ENCODE measurements around the gene EIF4G1. TPM values are rescaled to one million over a fixed set of nuclear protein-coding genes. Genes with fewer than 3 reads are reported as not detected.

The EIF4G1 gene
- total RNA-seq, 1 experiment from 2014 or later, result 522 TPM

DNA sequence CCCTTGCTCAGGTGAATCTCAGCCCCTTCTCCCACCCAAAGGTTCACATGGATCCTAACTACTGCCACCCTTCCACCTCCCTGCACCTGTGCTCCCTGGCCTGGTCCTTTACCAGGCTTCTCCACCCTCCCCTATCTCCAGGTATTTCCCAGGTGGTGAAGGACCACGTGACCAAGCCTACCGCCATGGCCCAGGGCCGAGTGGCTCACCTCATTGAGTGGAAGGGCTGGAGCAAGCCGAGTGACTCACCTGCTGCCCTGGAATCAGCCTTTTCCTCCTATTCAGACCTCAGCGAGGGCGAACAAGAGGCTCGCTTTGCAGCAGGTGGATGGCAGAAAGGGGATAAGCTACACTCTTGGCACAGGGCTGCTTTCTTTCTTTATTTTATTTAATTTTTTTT is 27.5 kb downstream of the EIF4G1 start:
- H3K4me1 Mint-ChIP-seq (ENCODE audit: insufficient read depth, unreplicated experiment), result peaks cover 25% of the 10 kb centered on the region
- peak; percentile 87 for DNase-seq (ENCODE audit: unreplicated experiment)
- POLR2A ChIA-PET, result interaction anchor here (1.4 kb wide), 1 partner anchor 27 kb away, joined by 4 read pairs; no protein-coding TSS in a partner anchor

GRCh38 chr3:184343200-184343876 is 28.9 kb downstream of the EIF4G1 start:
- H3K4me1 Mint-ChIP-seq (ENCODE audit: insufficient read depth, unreplicated experiment), result peaks cover 13% of the 10 kb centered on the region
- no TSS peak for BruUV-seq (replicated peaks)
- no peak overlapping the region for H3K27ac Mint-ChIP-seq (ENCODE audit: low read depth, unreplicated experiment)
- peaks cover 21% of the 10 kb centered on the region for H3K36me3 Mint-ChIP-seq (ENCODE audit: insufficient read depth, unreplicated experiment)
- intact Hi-C loops (cut with micrococcal nuclease), result no loop called here
- no peak for TF ChIP-seq CTCF (IDR thresholded peaks at IDR 0.05; ENCODE audit: unreplicated experiment)
- H3K4me3 Mint-ChIP-seq (ENCODE audit: unreplicated experiment), result no peak overlapping the region
- POLR2A ChIA-PET, result no interaction called here
- CTCF ChIA-PET, result interaction anchor here (3.2 kb wide), 1 partner anchor 11 kb away, joined by 15 read pairs; no protein-coding TSS in a partner anchor
- DNase-seq (ENCODE audit: unreplicated experiment), result no peak
- H3K27me3 Mint-ChIP-seq (ENCODE audit: insufficient read depth, unreplicated experiment), result no peaks in the 10 kb centered on the region
- H3K9me3 Mint-ChIP-seq (ENCODE audit: unreplicated experiment), result no peaks in the 10 kb centered on the region

More for the DNA sequence above, 27.5 kb downstream of the EIF4G1 start:
- intact Hi-C loops (cut with micrococcal nuclease), result no loop called here
- no peak for TF ChIP-seq CTCF (IDR thresholded peaks at IDR 0.05; ENCODE audit: unreplicated experiment)
- Mint-ChIP-seq H3K9me3 (ENCODE audit: unreplicated experiment) (no peaks in the 10 kb centered on the region), H3K27ac (ENCODE audit: low read depth, unreplicated experiment) (no peak overlapping the region), H3K4me3 (ENCODE audit: unreplicated experiment) (no peak overlapping the region), H3K36me3 (ENCODE audit: insufficient read depth, unreplicated experiment) (peaks cover 28% of the 10 kb centered on the region), H3K27me3 (ENCODE audit: insufficient read depth, unreplicated experiment) (no peaks in the 10 kb centered on the region)
- BruUV-seq (replicated peaks), result no TSS peak
- CTCF ChIA-PET, result interaction anchor here (0.7 to 3.2 kb wide), 2 partner anchors 12 to 201 kb away, joined by 4 to 15 read pairs; no protein-coding TSS in a partner anchor

- ChIA-PET CTCF (interaction anchor here (0.7 to 1.1 kb wide), 7 partner anchors 9 to 152 kb away, joined by 3 to 5 read pairs (median 4); partner anchors contain the start of gene EEF1AKMT4), POLR2A (interaction anchor here (1.3 to 1.6 kb wide), 2 partner anchors 8 to 17 kb away, joined by 4 to 5 read pairs; partner anchors contain the start of genes CLCN2 and POLR2H)
- Mint-ChIP-seq H3K27ac (ENCODE audit: low read depth, unreplicated experiment) (no peak overlapping the region), H3K4me3 (ENCODE audit: unreplicated experiment) (no peak overlapping the region), H3K36me3 (ENCODE audit: insufficient read depth, unreplicated experiment) (peaks cover 24% of the 10 kb centered on the region), H3K9me3 (ENCODE audit: unreplicated experiment) (no peaks in the 10 kb centered on the region), H3K4me1 (ENCODE audit: insufficient read depth, unreplicated experiment) (peaks cover 13% of the 10 kb centered on the region), H3K27me3 (ENCODE audit: insufficient read depth, unreplicated experiment) (no peaks in the 10 kb centered on the region)
- intact Hi-C loops (cut with micrococcal nuclease), result no loop called here
- BruUV-seq (replicated peaks), result no TSS peak
- TF ChIP-seq CTCF (IDR thresholded peaks at IDR 0.05; ENCODE audit: unreplicated experiment), result no peak
- no peak for DNase-seq (ENCODE audit: unreplicated experiment)
Measured at GRCh38 chr3:184344579-184345316, 30.3 kb downstream of the EIF4G1 start.

All from MCF 10A (cell line).